Ishikawa (cell line): Measurements from ENCODE around the gene ERCC5.

Experiments
- CEBPB ChIP-seq: IDR thresholded peaks from 2 replicates; pipeline ENCODE4 v1.6.1; 2012
- CREB1 ChIP-seq: IDR thresholded peaks from 2 replicates; pipeline ENCODE4 v1.6.1; 2012; ENCODE audit warnings: low read depth
- EGR1 ChIP-seq: IDR thresholded peaks from 2 replicates; pipeline ENCODE4 v1.6.1; 2012
- EP300 ChIP-seq: IDR thresholded peaks from 2 replicates; pipeline ENCODE4 v1.6.1; 2012; ENCODE audit warnings: borderline replicate concordance
- NFIC ChIP-seq: IDR thresholded peaks from 2 replicates; pipeline ENCODE4 v1.6.1; 2012
- RAD21 ChIP-seq: IDR thresholded peaks from 2 replicates; pipeline ENCODE4 v1.6.1; 2012; ENCODE audit warnings: low read depth
- TAF1 ChIP-seq: IDR thresholded peaks from 2 replicates; pipeline ENCODE4 v1.6.1; 2012; ENCODE audit warnings: low read depth, mild to moderate bottlenecking
- TF ChIP-seq, protein P1 (sequence below): IDR thresholded peaks from 2 replicates; pipeline ENCODE4 v1.6.1; 2012; ENCODE audit warnings: low read depth, mild to moderate bottlenecking

- TF ChIP-seq EP300 = no peak
- TF ChIP-seq, protein P1, sequence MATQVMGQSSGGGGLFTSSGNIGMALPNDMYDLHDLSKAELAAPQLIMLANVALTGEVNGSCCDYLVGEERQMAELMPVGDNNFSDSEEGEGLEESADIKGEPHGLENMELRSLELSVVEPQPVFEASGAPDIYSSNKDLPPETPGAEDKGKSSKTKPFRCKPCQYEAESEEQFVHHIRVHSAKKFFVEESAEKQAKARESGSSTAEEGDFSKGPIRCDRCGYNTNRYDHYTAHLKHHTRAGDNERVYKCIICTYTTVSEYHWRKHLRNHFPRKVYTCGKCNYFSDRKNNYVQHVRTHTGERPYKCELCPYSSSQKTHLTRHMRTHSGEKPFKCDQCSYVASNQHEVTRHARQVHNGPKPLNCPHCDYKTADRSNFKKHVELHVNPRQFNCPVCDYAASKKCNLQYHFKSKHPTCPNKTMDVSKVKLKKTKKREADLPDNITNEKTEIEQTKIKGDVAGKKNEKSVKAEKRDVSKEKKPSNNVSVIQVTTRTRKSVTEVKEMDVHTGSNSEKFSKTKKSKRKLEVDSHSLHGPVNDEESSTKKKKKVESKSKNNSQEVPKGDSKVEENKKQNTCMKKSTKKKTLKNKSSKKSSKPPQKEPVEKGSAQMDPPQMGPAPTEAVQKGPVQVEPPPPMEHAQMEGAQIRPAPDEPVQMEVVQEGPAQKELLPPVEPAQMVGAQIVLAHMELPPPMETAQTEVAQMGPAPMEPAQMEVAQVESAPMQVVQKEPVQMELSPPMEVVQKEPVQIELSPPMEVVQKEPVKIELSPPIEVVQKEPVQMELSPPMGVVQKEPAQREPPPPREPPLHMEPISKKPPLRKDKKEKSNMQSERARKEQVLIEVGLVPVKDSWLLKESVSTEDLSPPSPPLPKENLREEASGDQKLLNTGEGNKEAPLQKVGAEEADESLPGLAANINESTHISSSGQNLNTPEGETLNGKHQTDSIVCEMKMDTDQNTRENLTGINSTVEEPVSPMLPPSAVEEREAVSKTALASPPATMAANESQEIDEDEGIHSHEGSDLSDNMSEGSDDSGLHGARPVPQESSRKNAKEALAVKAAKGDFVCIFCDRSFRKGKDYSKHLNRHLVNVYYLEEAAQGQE = no peak
- TF ChIP-seq CREB1 = no peak
- no peak for TF ChIP-seq EGR1
- no peak for TF ChIP-seq RAD21
- TF ChIP-seq NFIC = no peak
- TF ChIP-seq TAF1 = no peak
- no peak for TF ChIP-seq CEBPB
Observed at GRCh38 chr13:102814025-102814607, 31.7 kb upstream of the ERCC5 start.
